HepG2 (cell line): ENCODE measurements around the gene YEATS4. TPM values are rescaled to one million over a fixed set of nuclear protein-coding genes. Genes with fewer than 3 reads are reported as not detected.
A peak's percentile ranks its signal among the peaks of the same experiment; 100 is the strongest.

Experiments used
- EED ChIP-seq: sonication (generic); formaldehyde crosslinking; IDR thresholded peaks from 2 replicates; pipeline ENCODE4 v1.5.0; 2020; ENCODE audit warnings: mild to moderate bottlenecking, missing genetic modification reagents
- NAIF1 ChIP-seq: sonication (generic); formaldehyde crosslinking; IDR thresholded peaks from 2 replicates; pipeline ENCODE4 v1.5.0; 2020; ENCODE audit warnings: mild to moderate bottlenecking, missing genetic modification reagents, borderline replicate concordance
- NFKB2 ChIP-seq: sonication (generic); formaldehyde crosslinking; IDR thresholded peaks from 2 replicates; pipeline ENCODE4 v1.4.0; 2020; ENCODE audit warnings: missing genetic modification reagents, borderline replicate concordance
- REPIN1 ChIP-seq: sonication (generic); formaldehyde crosslinking; IDR thresholded peaks from 2 replicates; pipeline ENCODE4 v1.8.0; 2022; ENCODE audit warnings: missing genetic modification reagents, low read depth, mild to moderate bottlenecking, borderline replicate concordance
- SIN3B ChIP-seq: fragments of 150-350 bp; IDR thresholded peaks from 2 replicates; pipeline ENCODE4 v1.6.1; 2014; ENCODE audit warnings: low read length
- TFDP2 ChIP-seq: sonication (generic); formaldehyde crosslinking; IDR thresholded peaks from 2 replicates; pipeline ENCODE4 v1.4.0; 2020; ENCODE audit warnings: missing genetic modification reagents
- ZBTB42 ChIP-seq: sonication (generic); formaldehyde crosslinking; IDR thresholded peaks from 2 replicates; pipeline ENCODE4 v1.5.0; 2020; ENCODE audit warnings: mild to moderate bottlenecking, missing genetic modification reagents
- ZFYVE20 ChIP-seq: sonication (generic); formaldehyde crosslinking; IDR thresholded peaks from 2 replicates; pipeline ENCODE4 v1.8.0; 2023; ENCODE audit warnings: low read depth, mild to moderate bottlenecking, moderate library complexity, missing genetic modification reagents, borderline replicate concordance
- ZNF34 ChIP-seq: sonication (generic); formaldehyde crosslinking; IDR thresholded peaks from 2 replicates; pipeline ENCODE4 v1.4.0; 2020; ENCODE audit warnings: mild to moderate bottlenecking, missing genetic modification reagents, borderline replicate concordance
- ZNF563 ChIP-seq: sonication (generic); formaldehyde crosslinking; IDR thresholded peaks from 2 replicates; pipeline ENCODE4 v1.8.0; 2022; ENCODE audit warnings: mild to moderate bottlenecking, moderate library complexity, missing genetic modification reagents
- ZNF670 ChIP-seq: sonication (generic); formaldehyde crosslinking; IDR thresholded peaks from 2 replicates; pipeline ENCODE4 v1.8.0; 2022; ENCODE audit warnings: mild to moderate bottlenecking, missing genetic modification reagents, borderline replicate concordance
- ZNF75D ChIP-seq: sonication (generic); formaldehyde crosslinking; IDR thresholded peaks from 2 replicates; pipeline ENCODE4 v1.8.1; 2023; ENCODE audit warnings: missing genetic modification reagents, mild to moderate bottlenecking, borderline replicate concordance
- ZZZ3 ChIP-seq: sonication (generic); formaldehyde crosslinking; IDR thresholded peaks from 2 replicates; pipeline ENCODE4 v1.4.0; 2020; ENCODE audit warnings: missing genetic modification reagents, mild to moderate bottlenecking, borderline replicate concordance
- polyA plus RNA-seq, 8 experiments: library from polyadenylated mRNA; depleted of rRNA in 3 of 8; stranded (reverse) in 7 of 8; unstranded in 1 of 8; fragments of >200 nt; fragmentation: Illumina TruSeq in 4 of 8; extraction: Trizol in 4 of 8; gene quantifications; 2 replicates each; pipeline versions ENCODE4 v1.2.1 to v1.2.3, GENCODE V29; 2011 to 2016; ENCODE audit warnings: low read depth in 4 of 8, missing spikeins in 1 of 8, mixed read lengths in 1 of 8; ENCODE audit not compliant: insufficient read depth in 1 of 8
- total RNA-seq, 5 experiments: library from RNA; depleted of rRNA; stranded (reverse); fragments of >200 nt; fragmentation: Illumina TruSeq; extraction: Trizol; gene quantifications; 2 replicates each; pipeline ENCODE4 v1.2.3, GENCODE V29; 2016; ENCODE audit warnings: low read depth in 1 of 5
- TF ChIP-seq, protein P1 (sequence below): IDR thresholded peaks from 2 replicates; pipeline ENCODE4 v1.6.1; 2016; ENCODE audit warnings: mild to moderate bottlenecking
- TF ChIP-seq, protein P2 (sequence below): sonication (generic); formaldehyde crosslinking; IDR thresholded peaks from 2 replicates; pipeline ENCODE4 v1.5.0; 2020; ENCODE audit warnings: mild to moderate bottlenecking, missing genetic modification reagents, borderline replicate concordance
- TF ChIP-seq, protein P3 (sequence below): sonication (generic); formaldehyde crosslinking; IDR thresholded peaks from 2 replicates; pipeline ENCODE4 v1.4.0; 2020; ENCODE audit warnings: missing genetic modification reagents

Gene YEATS4
- total and polyA plus RNA-seq, 2 of the 13 experiments (the other 11 are each of a cell fraction or from before 2014, with no cell fraction given) = 16.8 to 45.0 TPM

GRCh38 chr12:69348162-69348938, 11.2 kb upstream of the YEATS4 start, which contains the start of gene LYZ (continued):
- TF ChIP-seq, protein P1, sequence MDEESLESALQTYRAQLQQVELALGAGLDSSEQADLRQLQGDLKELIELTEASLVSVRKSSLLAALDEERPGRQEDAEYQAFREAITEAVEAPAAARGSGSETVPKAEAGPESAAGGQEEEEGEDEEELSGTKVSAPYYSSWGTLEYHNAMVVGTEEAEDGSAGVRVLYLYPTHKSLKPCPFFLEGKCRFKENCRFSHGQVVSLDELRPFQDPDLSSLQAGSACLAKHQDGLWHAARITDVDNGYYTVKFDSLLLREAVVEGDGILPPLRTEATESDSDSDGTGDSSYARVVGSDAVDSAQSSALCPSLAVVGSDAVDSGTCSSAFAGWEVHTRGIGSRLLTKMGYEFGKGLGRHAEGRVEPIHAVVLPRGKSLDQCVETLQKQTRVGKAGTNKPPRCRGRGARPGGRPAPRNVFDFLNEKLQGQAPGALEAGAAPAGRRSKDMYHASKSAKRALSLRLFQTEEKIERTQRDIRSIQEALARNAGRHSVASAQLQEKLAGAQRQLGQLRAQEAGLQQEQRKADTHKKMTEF = peak; percentile 87
- TF ChIP-seq TFDP2 (CRISPR knock-in tag) = peak; percentile 50; the same call in 1 of the 2 replicates
- TF ChIP-seq ZFYVE20 (CRISPR knock-in tag) = no peak
- no peak for TF ChIP-seq ZNF563 (CRISPR knock-in tag)
- peak; percentile 65; the same call in 1 of the 2 replicates for TF ChIP-seq ZNF670 (CRISPR knock-in tag)
- no peak; the same call in 1 of the 2 replicates for TF ChIP-seq REPIN1 (CRISPR knock-in tag)
- TF ChIP-seq, protein P2, sequence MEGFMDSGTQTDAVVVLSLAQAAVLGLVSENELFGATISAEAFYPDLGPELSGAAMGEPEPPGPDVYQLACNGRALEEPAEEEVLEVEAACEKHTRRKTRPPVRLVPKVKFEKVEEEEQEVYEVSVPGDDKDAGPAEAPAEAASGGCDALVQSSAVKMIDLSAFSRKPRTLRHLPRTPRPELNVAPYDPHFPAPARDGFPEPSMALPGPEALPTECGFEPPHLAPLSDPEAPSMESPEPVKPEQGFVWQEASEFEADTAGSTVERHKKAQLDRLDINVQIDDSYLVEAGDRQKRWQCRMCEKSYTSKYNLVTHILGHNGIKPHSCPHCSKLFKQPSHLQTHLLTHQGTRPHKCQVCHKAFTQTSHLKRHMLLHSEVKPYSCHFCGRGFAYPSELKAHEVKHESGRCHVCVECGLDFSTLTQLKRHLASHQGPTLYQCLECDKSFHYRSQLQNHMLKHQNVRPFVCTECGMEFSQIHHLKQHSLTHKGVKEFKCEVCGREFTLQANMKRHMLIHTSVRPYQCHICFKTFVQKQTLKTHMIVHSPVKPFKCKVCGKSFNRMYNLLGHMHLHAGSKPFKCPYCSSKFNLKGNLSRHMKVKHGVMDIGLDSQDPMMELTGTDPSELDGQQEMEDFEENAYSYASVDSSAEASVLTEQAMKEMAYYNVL = peak; percentile 88; the same call in 1 of the 2 replicates
- no peak; the same call in 1 of the 2 replicates for TF ChIP-seq NFKB2 (CRISPR knock-in tag)
- no peak for TF ChIP-seq ZZZ3 (CRISPR knock-in tag)
- TF ChIP-seq ZNF34 (CRISPR knock-in tag) = no peak
- no peak for TF ChIP-seq ZBTB42
- no peak for TF ChIP-seq SIN3B
- TF ChIP-seq, protein P3, sequence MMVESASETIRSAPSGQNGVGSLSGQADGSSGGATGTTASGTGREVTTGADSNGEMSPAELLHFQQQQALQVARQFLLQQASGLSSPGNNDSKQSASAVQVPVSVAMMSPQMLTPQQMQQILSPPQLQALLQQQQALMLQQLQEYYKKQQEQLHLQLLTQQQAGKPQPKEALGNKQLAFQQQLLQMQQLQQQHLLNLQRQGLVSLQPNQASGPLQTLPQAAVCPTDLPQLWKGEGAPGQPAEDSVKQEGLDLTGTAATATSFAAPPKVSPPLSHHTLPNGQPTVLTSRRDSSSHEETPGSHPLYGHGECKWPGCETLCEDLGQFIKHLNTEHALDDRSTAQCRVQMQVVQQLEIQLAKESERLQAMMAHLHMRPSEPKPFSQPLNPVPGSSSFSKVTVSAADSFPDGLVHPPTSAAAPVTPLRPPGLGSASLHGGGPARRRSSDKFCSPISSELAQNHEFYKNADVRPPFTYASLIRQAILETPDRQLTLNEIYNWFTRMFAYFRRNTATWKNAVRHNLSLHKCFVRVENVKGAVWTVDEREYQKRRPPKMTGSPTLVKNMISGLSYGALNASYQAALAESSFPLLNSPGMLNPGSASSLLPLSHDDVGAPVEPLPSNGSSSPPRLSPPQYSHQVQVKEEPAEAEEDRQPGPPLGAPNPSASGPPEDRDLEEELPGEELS (CRISPR knock-in tag) = peak; percentile 98
- TF ChIP-seq NAIF1 (CRISPR knock-in tag) = no peak
- no peak for TF ChIP-seq ZNF75D
- no peak for TF ChIP-seq EED (CRISPR knock-in tag)
